ENCODE measurements around the gene UBC. TPM values are rescaled to one million over a fixed set of nuclear protein-coding genes. Genes with fewer than 3 reads are reported as not detected.

UBC gene
- total RNA-seq, 2 experiments from 2014 or later = 963 to 1,010 TPM

DNA sequence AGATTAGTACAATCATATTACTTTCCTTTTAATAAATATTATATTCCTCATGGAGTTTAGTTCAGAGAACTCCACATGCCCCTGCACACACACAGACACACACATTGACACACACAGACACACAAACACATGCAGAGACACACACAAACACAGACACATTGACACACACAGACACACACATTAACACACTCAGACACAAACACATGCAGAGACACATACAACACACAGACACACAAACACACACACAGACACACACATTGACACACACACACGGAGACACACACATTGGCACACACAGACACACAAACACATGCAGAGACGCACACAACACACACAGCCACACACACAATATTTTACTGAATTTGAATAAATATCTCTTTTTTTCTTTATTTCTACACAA is 38.3 kb downstream of the UBC start:
- Mint-ChIP-seq H3K27me3 (no peaks in the 10 kb centered on the region), H3K36me3 (ENCODE audit: low read depth) (no peaks in the 10 kb centered on the region), H3K4me3 (no peak overlapping the region), H3K4me1 (ENCODE audit: low read depth) (peaks cover 4% of the 10 kb centered on the region), H3K27ac (no peak overlapping the region), H3K9me3 (no peaks in the 10 kb centered on the region)
- ChIA-PET CTCF (no interaction called here), POLR2A (no interaction called here)
- no peak for ATAC-seq
- TF ChIP-seq, protein P1, sequence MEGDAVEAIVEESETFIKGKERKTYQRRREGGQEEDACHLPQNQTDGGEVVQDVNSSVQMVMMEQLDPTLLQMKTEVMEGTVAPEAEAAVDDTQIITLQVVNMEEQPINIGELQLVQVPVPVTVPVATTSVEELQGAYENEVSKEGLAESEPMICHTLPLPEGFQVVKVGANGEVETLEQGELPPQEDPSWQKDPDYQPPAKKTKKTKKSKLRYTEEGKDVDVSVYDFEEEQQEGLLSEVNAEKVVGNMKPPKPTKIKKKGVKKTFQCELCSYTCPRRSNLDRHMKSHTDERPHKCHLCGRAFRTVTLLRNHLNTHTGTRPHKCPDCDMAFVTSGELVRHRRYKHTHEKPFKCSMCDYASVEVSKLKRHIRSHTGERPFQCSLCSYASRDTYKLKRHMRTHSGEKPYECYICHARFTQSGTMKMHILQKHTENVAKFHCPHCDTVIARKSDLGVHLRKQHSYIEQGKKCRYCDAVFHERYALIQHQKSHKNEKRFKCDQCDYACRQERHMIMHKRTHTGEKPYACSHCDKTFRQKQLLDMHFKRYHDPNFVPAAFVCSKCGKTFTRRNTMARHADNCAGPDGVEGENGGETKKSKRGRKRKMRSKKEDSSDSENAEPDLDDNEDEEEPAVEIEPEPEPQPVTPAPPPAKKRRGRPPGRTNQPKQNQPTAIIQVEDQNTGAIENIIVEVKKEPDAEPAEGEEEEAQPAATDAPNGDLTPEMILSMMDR (IDR thresholded peaks at IDR 0.05) = no peak
- DNase-seq = no peak
- intact Hi-C loops (cut with micrococcal nuclease) = no loop called here

GRCh38 chr12:124875803-124876132 is 38.7 kb downstream of the UBC start:
- Mint-ChIP-seq H3K4me3 (no peak overlapping the region), H3K27me3 (no peaks in the 10 kb centered on the region), H3K4me1 (ENCODE audit: low read depth) (peaks cover under 1% of the 10 kb centered on the region), H3K9me3 (no peaks in the 10 kb centered on the region), H3K27ac (no peak overlapping the region), H3K36me3 (ENCODE audit: low read depth) (no peaks in the 10 kb centered on the region)
- intact Hi-C loops (cut with micrococcal nuclease) = no loop called here
- TF ChIP-seq, protein P1 (IDR thresholded peaks at IDR 0.05) = no peak
- ATAC-seq (no peak), DNase-seq (no peak)
- ChIA-PET POLR2A (no interaction called here), CTCF (no interaction called here)

- intact Hi-C loops (cut with micrococcal nuclease) = no loop called here
- ChIA-PET POLR2A (no interaction called here), CTCF (no interaction called here)
- ATAC-seq (no peak), DNase-seq (no peak)
- Mint-ChIP-seq H3K36me3 (ENCODE audit: low read depth) (no peaks in the 10 kb centered on the region), H3K27ac (no peak overlapping the region), H3K4me1 (ENCODE audit: low read depth) (no peaks in the 10 kb centered on the region), H3K27me3 (no peaks in the 10 kb centered on the region), H3K9me3 (no peaks in the 10 kb centered on the region), H3K4me3 (no peak overlapping the region)
- TF ChIP-seq, protein P1 (IDR thresholded peaks at IDR 0.05) = no peak
Observed at GRCh38 chr12:124874988-124875802, 39.3 kb downstream of the UBC start.

DNA sequence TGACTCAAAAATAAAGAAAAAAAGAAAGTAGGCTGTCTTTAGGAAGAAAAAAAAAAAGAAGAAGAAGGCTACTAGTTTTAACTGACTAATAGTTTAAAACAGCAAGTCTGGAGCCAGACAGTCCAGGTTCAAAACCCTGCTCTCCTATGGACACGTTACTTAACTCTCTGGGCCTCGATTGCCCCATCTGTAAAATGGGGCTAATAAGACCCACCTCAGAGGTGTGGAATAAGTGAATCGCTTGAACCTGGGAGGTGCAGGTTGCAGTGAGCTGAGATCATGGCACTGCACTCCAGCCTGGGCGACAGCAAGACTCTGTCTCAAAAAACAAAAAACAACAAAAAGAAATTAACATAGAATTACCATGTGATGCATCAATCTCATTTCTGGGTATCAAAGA is 40.3 kb downstream of the UBC start:
- no peak for ATAC-seq
- Mint-ChIP-seq H3K27ac (no peak overlapping the region), H3K4me1 (ENCODE audit: low read depth) (peaks cover 3% of the 10 kb centered on the region), H3K4me3 (no peak overlapping the region), H3K9me3 (no peaks in the 10 kb centered on the region), H3K27me3 (peaks cover 3% of the 10 kb centered on the region), H3K36me3 (ENCODE audit: low read depth) (no peaks in the 10 kb centered on the region)
- ChIA-PET POLR2A (interaction anchor here (1.1 kb wide), 1 partner anchor 9 kb away, joined by 3 read pairs; no protein-coding TSS in a partner anchor), CTCF (no interaction called here)
- DNase-seq = no peak
- TF ChIP-seq, protein P1 (IDR thresholded peaks at IDR 0.05) = no peak
- intact Hi-C loops (cut with micrococcal nuclease) = no loop called here

DNA sequence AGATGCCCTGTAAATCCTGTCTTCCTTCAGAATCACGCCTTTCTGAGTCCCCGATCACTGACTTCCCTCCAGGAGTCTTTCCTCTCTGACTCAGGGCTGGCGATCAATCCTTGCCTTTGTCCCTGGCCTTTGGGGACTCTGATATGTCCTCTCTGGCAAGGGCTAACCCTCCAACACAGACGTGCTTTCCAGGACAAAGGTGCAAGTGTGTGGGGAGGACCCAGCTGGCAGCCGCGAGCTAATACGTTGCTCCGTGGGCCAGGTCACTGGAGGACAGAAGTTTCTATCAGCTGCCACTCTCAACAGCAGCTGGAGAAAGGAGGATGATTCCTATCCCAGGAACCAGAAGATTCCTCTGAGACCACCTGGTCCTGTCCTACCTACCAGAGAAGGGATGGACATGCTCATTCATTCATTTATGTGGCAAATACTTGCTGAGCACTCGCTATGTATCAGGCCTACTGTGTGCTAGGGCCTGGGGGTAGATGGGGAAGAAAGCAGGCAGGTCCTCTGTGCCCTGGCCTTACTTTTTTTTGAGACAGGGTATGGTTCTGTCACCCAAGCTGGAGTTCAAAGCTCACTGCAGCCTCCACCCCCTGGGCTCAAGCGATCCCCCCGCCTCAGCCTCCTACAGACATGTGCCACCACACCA is 42.3 kb downstream of the UBC start:
- ATAC-seq (no peak), DNase-seq (no peak)
- Mint-ChIP-seq H3K36me3 (ENCODE audit: low read depth) (no peaks in the 10 kb centered on the region), H3K27ac (no peak overlapping the region), H3K9me3 (no peaks in the 10 kb centered on the region), H3K4me1 (ENCODE audit: low read depth) (peaks cover 7% of the 10 kb centered on the region), H3K4me3 (no peak overlapping the region), H3K27me3 (peaks cover 8% of the 10 kb centered on the region)
- ChIA-PET POLR2A (interaction anchor here (0.8 to 1.0 kb wide), 2 partner anchors 9 to 42 kb away, joined by 3 read pairs; partner anchors contain the start of gene UBC), CTCF (no interaction called here)
- TF ChIP-seq, protein P1 (IDR thresholded peaks at IDR 0.05) = no peak
- intact Hi-C loops (cut with micrococcal nuclease) = no loop called here
